Measurements from ENCODE around the gene BCL2A1. TPM values are rescaled to one million over a fixed set of nuclear protein-coding genes. Genes with fewer than 3 reads are reported as not detected.

The BCL2A1 gene
- polyA plus RNA-seq, 1 experiment: 2.9 TPM

- H3K9me3 ChIP-seq (ENCODE audit: control insufficient read depth, insufficient read depth, low read length): peaks cover 42% of the 10 kb centered on the region
- ChIA-PET POLR2A (interaction anchor here (0.6 to 1.7 kb wide), 16 partner anchors 9 to 237 kb away, joined by 3 to 6 read pairs (median 4); partner anchors contain the start of genes BCL2A1 and MTHFS), CTCF (interaction anchor here (1.6 to 3.4 kb wide), 4 partner anchors 25 to 70 kb away, joined by 3 to 26 read pairs (median 14); partner anchors contain the start of gene MTHFS)
- peak overlapping the region; percentile 90 for H3K27ac ChIP-seq (ENCODE audit: low read depth, low read length)
- TF ChIP-seq, protein P1, sequence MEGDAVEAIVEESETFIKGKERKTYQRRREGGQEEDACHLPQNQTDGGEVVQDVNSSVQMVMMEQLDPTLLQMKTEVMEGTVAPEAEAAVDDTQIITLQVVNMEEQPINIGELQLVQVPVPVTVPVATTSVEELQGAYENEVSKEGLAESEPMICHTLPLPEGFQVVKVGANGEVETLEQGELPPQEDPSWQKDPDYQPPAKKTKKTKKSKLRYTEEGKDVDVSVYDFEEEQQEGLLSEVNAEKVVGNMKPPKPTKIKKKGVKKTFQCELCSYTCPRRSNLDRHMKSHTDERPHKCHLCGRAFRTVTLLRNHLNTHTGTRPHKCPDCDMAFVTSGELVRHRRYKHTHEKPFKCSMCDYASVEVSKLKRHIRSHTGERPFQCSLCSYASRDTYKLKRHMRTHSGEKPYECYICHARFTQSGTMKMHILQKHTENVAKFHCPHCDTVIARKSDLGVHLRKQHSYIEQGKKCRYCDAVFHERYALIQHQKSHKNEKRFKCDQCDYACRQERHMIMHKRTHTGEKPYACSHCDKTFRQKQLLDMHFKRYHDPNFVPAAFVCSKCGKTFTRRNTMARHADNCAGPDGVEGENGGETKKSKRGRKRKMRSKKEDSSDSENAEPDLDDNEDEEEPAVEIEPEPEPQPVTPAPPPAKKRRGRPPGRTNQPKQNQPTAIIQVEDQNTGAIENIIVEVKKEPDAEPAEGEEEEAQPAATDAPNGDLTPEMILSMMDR (IDR thresholded peaks at IDR 0.05; ENCODE audit: low read depth, low read length): no peak
- peak overlapping the region; percentile 88 for H3K4me3 ChIP-seq (ENCODE audit: low read depth, low read length)
- peak; percentile 81 for DNase-seq (ENCODE audit: low read depth, low spot score)
- H3K27me3 ChIP-seq (ENCODE audit: control insufficient read depth, insufficient read depth, low read length): no peaks in the 10 kb centered on the region
These were observed 47.4 kb downstream of the BCL2A1 start for GRCh38 chr15:79923515-79924169.

GRCh38 chr15:79923079-79923514, 47.9 kb downstream of the BCL2A1 start:
- TF ChIP-seq, protein P1 (IDR thresholded peaks at IDR 0.05; ENCODE audit: low read depth, low read length): no peak

DNA sequence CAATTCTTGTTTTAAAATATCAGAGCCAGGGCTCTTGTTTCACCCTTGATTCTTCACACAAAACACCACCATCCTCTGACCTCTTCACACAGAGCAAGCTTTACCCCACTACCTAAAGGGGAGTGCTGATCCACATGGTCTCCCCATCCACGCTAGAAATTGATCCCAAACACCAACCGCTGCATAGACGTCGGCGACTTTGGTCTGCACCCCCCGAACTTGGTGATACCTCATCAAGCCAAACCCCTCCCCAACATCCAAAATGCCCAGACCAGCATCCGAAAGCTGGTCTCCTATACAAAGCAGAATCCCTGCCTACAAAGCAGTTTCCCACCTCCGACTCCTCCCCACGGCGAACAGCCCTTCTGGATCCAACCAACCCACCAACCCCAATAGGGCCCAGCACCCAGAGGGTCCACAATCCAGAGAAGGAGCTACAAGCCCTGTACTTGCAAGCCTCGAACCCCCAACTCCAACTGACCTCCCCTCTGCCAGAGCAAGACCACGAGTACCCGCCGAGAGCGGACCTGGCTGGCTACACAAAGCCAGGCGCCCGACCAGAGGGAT, 48.4 kb downstream of the BCL2A1 start:
- H3K9me3 ChIP-seq (ENCODE audit: control insufficient read depth, insufficient read depth, low read length): peaks cover 51% of the 10 kb centered on the region
- POLR2A ChIA-PET: interaction anchor here (0.6 to 1.7 kb wide), 10 partner anchors 9 to 138 kb away, joined by 3 to 6 read pairs (median 4); partner anchors contain the start of genes BCL2A1 and MTHFS
- peak overlapping the region; percentile 88 for H3K4me3 ChIP-seq (ENCODE audit: low read depth, low read length)
- no peaks in the 10 kb centered on the region for H3K27me3 ChIP-seq (ENCODE audit: control insufficient read depth, insufficient read depth, low read length)
- CTCF ChIA-PET: interaction anchor here (0.6 to 3.4 kb wide), 6 partner anchors 9 to 71 kb away, joined by 3 to 26 read pairs (median 10); partner anchors contain the start of gene MTHFS
- no peak for DNase-seq (ENCODE audit: low read depth, low spot score)
- peak overlapping the region; percentile 47 for H3K27ac ChIP-seq (ENCODE audit: low read depth, low read length)
- TF ChIP-seq, protein P1 (IDR thresholded peaks at IDR 0.05; ENCODE audit: low read depth, low read length): no peak

More at GRCh38 chr15:79923079-79923514, 47.9 kb downstream of the BCL2A1 start:
- Histone ChIP-seq H3K4me3 (ENCODE audit: low read depth, low read length) (peak overlapping the region; percentile 88), H3K27me3 (ENCODE audit: control insufficient read depth, insufficient read depth, low read length) (no peaks in the 10 kb centered on the region), H3K27ac (ENCODE audit: low read depth, low read length) (peak overlapping the region; percentile 90), H3K9me3 (ENCODE audit: control insufficient read depth, insufficient read depth, low read length) (peaks cover 46% of the 10 kb centered on the region)
- CTCF ChIA-PET: interaction anchor here (0.6 to 3.4 kb wide), 5 partner anchors 9 to 70 kb away, joined by 3 to 26 read pairs (median 14); partner anchors contain the start of gene MTHFS
- POLR2A ChIA-PET: interaction anchor here (0.6 to 1.7 kb wide), 16 partner anchors 9 to 237 kb away, joined by 3 to 6 read pairs (median 4); partner anchors contain the start of genes BCL2A1 and MTHFS
- DNase-seq (ENCODE audit: low read depth, low spot score): no peak

GRCh38 chr15:79919749-79920511, 51.1 kb downstream of the BCL2A1 start:
- Histone ChIP-seq H3K9me3 (ENCODE audit: control insufficient read depth, insufficient read depth, low read length) (peaks cover 54% of the 10 kb centered on the region), H3K27me3 (ENCODE audit: control insufficient read depth, insufficient read depth, low read length) (no peaks in the 10 kb centered on the region), H3K4me3 (ENCODE audit: low read depth, low read length) (no peak overlapping the region), H3K27ac (ENCODE audit: low read depth, low read length) (no peak overlapping the region)
- TF ChIP-seq, protein P1 (IDR thresholded peaks at IDR 0.05; ENCODE audit: low read depth, low read length): no peak
- no peak for DNase-seq (ENCODE audit: low read depth, low spot score)
- ChIA-PET CTCF (interaction anchor here (3.2 to 3.4 kb wide), 2 partner anchors 23 to 74 kb away, joined by 15 to 26 read pairs; partner anchors contain the start of gene MTHFS), POLR2A (no interaction called here)

Data from AG04450 (cell line).